HepG2 (cell line): ENCODE data around the gene FCHO2. TPM values are rescaled to one million over a fixed set of nuclear protein-coding genes. Genes with fewer than 3 reads are reported as not detected.

Experiments
- CENPT ChIP-seq: sonication (generic); formaldehyde crosslinking; IDR thresholded peaks from 2 replicates; pipeline ENCODE4 v1.8.0; 2022; ENCODE audit warnings: low read depth, mild to moderate bottlenecking, moderate library complexity, missing genetic modification reagents
- GZF1 ChIP-seq: sonication (generic); formaldehyde crosslinking; IDR thresholded peaks from 2 replicates; pipeline ENCODE4 v1.5.1; 2020; ENCODE audit warnings: mild to moderate bottlenecking, missing genetic modification reagents
- KLF12 ChIP-seq: sonication (generic); formaldehyde crosslinking; IDR thresholded peaks from 2 replicates; pipeline ENCODE4 v1.4.0; 2020; ENCODE audit warnings: missing genetic modification reagents, borderline replicate concordance
- MLX ChIP-seq: IDR thresholded peaks from 2 replicates; pipeline ENCODE4 v1.6.1; 2016
- SALL1 ChIP-seq: sonication (generic); formaldehyde crosslinking; IDR thresholded peaks from 2 replicates; pipeline ENCODE4 v1.8.0; 2022; ENCODE audit warnings: mild to moderate bottlenecking, missing genetic modification reagents
- THYN1 ChIP-seq: sonication (generic); formaldehyde crosslinking; IDR thresholded peaks from 2 replicates; pipeline ENCODE4 v1.8.1; 2023; ENCODE audit warnings: low read depth, mild to moderate bottlenecking, moderate library complexity, missing genetic modification reagents, borderline replicate concordance
- TRAFD1 ChIP-seq: sonication (generic); formaldehyde crosslinking; IDR thresholded peaks from 2 replicates; pipeline ENCODE4 v1.5.1; 2020; ENCODE audit warnings: missing genetic modification reagents, mild to moderate bottlenecking, borderline replicate concordance
- XRCC5 ChIP-seq: fragments of 200-400 bp; formaldehyde crosslinking; optimal IDR thresholded peaks from 2 replicates; pipeline ENCODE3; 2017; ENCODE audit warnings: mild to moderate bottlenecking, low read length
- ZBTB7A ChIP-seq: sonication (generic); formaldehyde crosslinking; IDR thresholded peaks from 2 replicates; pipeline ENCODE4 v1.8.0; 2022; ENCODE audit warnings: mild to moderate bottlenecking, missing genetic modification reagents
- ZFP36L2 ChIP-seq: sonication (generic); formaldehyde crosslinking; IDR thresholded peaks from 2 replicates; pipeline ENCODE4 v1.4.0; 2020; ENCODE audit warnings: missing genetic modification reagents
- ZMYM2 ChIP-seq: sonication (generic); formaldehyde crosslinking; IDR thresholded peaks from 2 replicates; pipeline ENCODE4 v1.8.0; 2022; ENCODE audit warnings: mild to moderate bottlenecking, missing genetic modification reagents
- ZNF558 ChIP-seq: sonication (generic); formaldehyde crosslinking; IDR thresholded peaks from 2 replicates; pipeline ENCODE4 v1.9.0; 2022; ENCODE audit warnings: mild to moderate bottlenecking, missing genetic modification reagents, borderline replicate concordance
- ZNF609 ChIP-seq: sonication (generic); formaldehyde crosslinking; IDR thresholded peaks from 2 replicates; pipeline ENCODE4 v1.4.0; 2020; ENCODE audit warnings: mild to moderate bottlenecking, missing genetic modification reagents, borderline replicate concordance
- ZNF660 ChIP-seq: sonication (generic); formaldehyde crosslinking; IDR thresholded peaks from 2 replicates; pipeline ENCODE4 v1.5.1; 2020; ENCODE audit warnings: mild to moderate bottlenecking, low read depth, missing genetic modification reagents, borderline replicate concordance
- ZNF772 ChIP-seq: sonication (generic); formaldehyde crosslinking; IDR thresholded peaks from 2 replicates; pipeline ENCODE4 v1.5.0; 2020; ENCODE audit warnings: mild to moderate bottlenecking, missing genetic modification reagents
- polyA plus RNA-seq, 8 experiments: library from polyadenylated mRNA; depleted of rRNA in 3 of 8; stranded (reverse) in 7 of 8; unstranded in 1 of 8; fragments of >200 nt; fragmentation: Illumina TruSeq in 4 of 8; extraction: Trizol in 4 of 8; gene quantifications; 2 replicates each; pipeline versions ENCODE4 v1.2.1 to v1.2.3, GENCODE V29; 2011 to 2016; ENCODE audit warnings: low read depth in 4 of 8, missing spikeins in 1 of 8, mixed read lengths in 1 of 8; ENCODE audit not compliant: insufficient read depth in 1 of 8
- total RNA-seq, 5 experiments: library from RNA; depleted of rRNA; stranded (reverse); fragments of >200 nt; fragmentation: Illumina TruSeq; extraction: Trizol; gene quantifications; 2 replicates each; pipeline ENCODE4 v1.2.3, GENCODE V29; 2016; ENCODE audit warnings: low read depth in 1 of 5
- TF ChIP-seq, protein P1 (sequence below): sonication (generic); formaldehyde crosslinking; IDR thresholded peaks from 2 replicates; pipeline ENCODE4 v1.5.0; 2020; ENCODE audit warnings: mild to moderate bottlenecking, low read depth, missing genetic modification reagents, borderline replicate concordance
- TF ChIP-seq, protein P2 (sequence below): sonication (generic); formaldehyde crosslinking; IDR thresholded peaks from 2 replicates; pipeline ENCODE4 v1.4.0; 2020; ENCODE audit warnings: mild to moderate bottlenecking, missing genetic modification reagents
- TF ChIP-seq, protein P3 (sequence below): sonication (generic); formaldehyde crosslinking; IDR thresholded peaks from 2 replicates; pipeline ENCODE4 v1.4.0; 2020; ENCODE audit warnings: mild to moderate bottlenecking, low read depth, missing genetic modification reagents

FCHO2 gene
- total and polyA plus RNA-seq, 2 of the 13 experiments (the other 11 are each of a cell fraction or from before 2014, with no cell fraction given) = 11.6 to 17.3 TPM

GRCh38 chr5:72955143-72955767 lies 586 bp upstream of the FCHO2 start (continued):
- TF ChIP-seq, protein P1, sequence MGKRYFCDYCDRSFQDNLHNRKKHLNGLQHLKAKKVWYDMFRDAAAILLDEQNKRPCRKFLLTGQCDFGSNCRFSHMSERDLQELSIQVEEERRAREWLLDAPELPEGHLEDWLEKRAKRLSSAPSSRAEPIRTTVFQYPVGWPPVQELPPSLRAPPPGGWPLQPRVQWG = no peak
- 0 out of 2 replicates have a peak, but pooled peaks have one; percentile 49 for TF ChIP-seq ZMYM2
- TF ChIP-seq CENPT (CRISPR knock-in tag) = no peak
- no peak for TF ChIP-seq ZFP36L2 (CRISPR knock-in tag)
- TF ChIP-seq THYN1 = no peak
- no peak for TF ChIP-seq MLX (CRISPR knock-in tag)
- TF ChIP-seq GZF1 (CRISPR knock-in tag) = 0 out of 2 replicates have a peak, but pooled peaks have one; percentile 54
- TF ChIP-seq ZNF609 (CRISPR knock-in tag) = no peak
- no peak for TF ChIP-seq ZBTB7A (CRISPR knock-in tag)
- no peak for TF ChIP-seq KLF12 (CRISPR knock-in tag)
- TF ChIP-seq, protein P2, sequence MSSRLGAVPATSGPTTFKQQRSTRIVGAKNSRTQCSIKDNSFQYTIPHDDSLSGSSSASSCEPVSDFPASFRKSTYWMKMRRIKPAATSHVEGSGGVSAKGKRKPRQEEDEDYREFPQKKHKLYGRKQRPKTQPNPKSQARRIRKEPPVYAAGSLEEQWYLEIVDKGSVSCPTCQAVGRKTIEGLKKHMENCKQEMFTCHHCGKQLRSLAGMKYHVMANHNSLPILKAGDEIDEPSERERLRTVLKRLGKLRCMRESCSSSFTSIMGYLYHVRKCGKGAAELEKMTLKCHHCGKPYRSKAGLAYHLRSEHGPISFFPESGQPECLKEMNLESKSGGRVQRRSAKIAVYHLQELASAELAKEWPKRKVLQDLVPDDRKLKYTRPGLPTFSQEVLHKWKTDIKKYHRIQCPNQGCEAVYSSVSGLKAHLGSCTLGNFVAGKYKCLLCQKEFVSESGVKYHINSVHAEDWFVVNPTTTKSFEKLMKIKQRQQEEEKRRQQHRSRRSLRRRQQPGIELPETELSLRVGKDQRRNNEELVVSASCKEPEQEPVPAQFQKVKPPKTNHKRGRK (CRISPR knock-in tag) = no peak
- TF ChIP-seq ZNF558 (CRISPR knock-in tag) = no peak
- TF ChIP-seq ZNF772 (CRISPR knock-in tag) = peak; percentile 41
- TF ChIP-seq ZNF660 (CRISPR knock-in tag) = no peak
- TF ChIP-seq XRCC5 = no peak
- TF ChIP-seq, protein P3, sequence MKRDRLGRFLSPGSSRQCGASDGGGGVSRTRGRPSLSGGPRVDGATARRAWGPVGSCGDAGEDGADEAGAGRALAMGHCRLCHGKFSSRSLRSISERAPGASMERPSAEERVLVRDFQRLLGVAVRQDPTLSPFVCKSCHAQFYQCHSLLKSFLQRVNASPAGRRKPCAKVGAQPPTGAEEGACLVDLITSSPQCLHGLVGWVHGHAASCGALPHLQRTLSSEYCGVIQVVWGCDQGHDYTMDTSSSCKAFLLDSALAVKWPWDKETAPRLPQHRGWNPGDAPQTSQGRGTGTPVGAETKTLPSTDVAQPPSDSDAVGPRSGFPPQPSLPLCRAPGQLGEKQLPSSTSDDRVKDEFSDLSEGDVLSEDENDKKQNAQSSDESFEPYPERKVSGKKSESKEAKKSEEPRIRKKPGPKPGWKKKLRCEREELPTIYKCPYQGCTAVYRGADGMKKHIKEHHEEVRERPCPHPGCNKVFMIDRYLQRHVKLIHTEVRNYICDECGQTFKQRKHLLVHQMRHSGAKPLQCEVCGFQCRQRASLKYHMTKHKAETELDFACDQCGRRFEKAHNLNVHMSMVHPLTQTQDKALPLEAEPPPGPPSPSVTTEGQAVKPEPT (CRISPR knock-in tag) = no peak; the same call in 1 of the 2 replicates
- TF ChIP-seq TRAFD1 (CRISPR knock-in tag) = no peak
- TF ChIP-seq SALL1 (CRISPR knock-in tag) = no peak
